HepG2 (cell line): ENCODE measurements around the gene OR14I1.

Source experiments
- BCLAF1 ChIP-seq: fragments of 450-650 bp; IDR thresholded peaks from 2 replicates; pipeline ENCODE4 v1.6.1; 2017; ENCODE audit warnings: mild to moderate bottlenecking
- SMARCC2 ChIP-seq: fragments of 450-650 bp; IDR thresholded peaks from 2 replicates; pipeline ENCODE4 v1.6.1; 2017; ENCODE audit warnings: antibody characterized with exemption, mild to moderate bottlenecking

GRCh38 chr1:248702714-248703113 is at the start of gene OR14I1:
- TF ChIP-seq BCLAF1 (no peak), SMARCC2 (no peak)
